HG03108 (cell line): ENCODE measurements around the gene IRGM.
"Not testable (repeated sequence)": the region's sequence is repeated elsewhere in the genome, so short reads cannot be mapped to it uniquely, and the experiment has no call there.

Experiments
- ATAC-seq: cut with Tn5 transposase; IDR thresholded peaks from one replicate; pipeline ENCODE4 v1.9.1; 2021; ENCODE audit warnings: moderate library complexity; ENCODE audit not compliant: unreplicated experiment

IRGM gene, protein sequence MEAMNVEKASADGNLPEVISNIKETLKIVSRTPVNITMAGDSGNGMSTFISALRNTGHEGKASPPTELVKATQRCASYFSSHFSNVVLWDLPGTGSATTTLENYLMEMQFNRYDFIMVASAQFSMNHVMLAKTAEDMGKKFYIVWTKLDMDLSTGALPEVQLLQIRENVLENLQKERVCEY

DNA sequence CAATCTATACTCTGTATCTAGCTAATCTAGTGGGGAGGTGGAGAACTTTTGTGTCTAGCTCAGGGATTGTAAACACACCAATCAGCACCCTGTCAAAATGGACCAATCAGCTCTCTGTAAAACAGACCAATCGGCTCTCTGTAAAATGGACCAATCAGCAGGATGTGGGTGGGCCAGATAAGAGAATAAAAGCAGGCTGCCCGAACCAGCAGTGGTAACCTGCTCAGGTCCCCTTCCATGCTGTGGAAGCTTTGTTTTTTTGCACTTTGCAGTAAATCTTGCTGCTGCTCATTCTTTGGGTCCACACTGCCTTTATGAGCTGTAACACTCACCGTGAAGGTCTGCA, at the start of gene IRGM:
IRGM (plus strand) TSS at position 214 of the 346 bp plus-strand sequence. CDS start 1,603 bp downstream, outside the sequence.
- ATAC-seq, result not testable (repeated sequence)

DNA sequence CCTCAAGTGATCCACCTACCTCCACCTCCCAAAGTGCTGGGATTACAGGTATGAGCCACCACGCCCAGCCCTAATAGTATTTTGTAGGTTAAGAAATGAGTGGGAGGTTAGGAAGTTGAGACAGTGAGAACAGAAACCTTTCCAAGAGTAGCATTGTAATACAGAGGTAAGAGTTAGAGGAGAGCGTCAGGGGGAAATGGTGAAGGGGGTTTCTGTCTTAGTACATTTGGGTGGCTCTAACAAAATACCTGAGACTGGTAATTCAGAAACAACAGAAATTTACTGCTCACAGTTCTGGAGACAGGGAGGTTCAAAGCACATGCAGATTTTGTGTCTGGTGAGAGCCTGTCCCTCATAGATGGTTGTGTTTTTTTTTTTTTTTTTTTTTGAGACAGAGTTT, 48.9 kb upstream of the IRGM start:
- no peak for ATAC-seq

DNA sequence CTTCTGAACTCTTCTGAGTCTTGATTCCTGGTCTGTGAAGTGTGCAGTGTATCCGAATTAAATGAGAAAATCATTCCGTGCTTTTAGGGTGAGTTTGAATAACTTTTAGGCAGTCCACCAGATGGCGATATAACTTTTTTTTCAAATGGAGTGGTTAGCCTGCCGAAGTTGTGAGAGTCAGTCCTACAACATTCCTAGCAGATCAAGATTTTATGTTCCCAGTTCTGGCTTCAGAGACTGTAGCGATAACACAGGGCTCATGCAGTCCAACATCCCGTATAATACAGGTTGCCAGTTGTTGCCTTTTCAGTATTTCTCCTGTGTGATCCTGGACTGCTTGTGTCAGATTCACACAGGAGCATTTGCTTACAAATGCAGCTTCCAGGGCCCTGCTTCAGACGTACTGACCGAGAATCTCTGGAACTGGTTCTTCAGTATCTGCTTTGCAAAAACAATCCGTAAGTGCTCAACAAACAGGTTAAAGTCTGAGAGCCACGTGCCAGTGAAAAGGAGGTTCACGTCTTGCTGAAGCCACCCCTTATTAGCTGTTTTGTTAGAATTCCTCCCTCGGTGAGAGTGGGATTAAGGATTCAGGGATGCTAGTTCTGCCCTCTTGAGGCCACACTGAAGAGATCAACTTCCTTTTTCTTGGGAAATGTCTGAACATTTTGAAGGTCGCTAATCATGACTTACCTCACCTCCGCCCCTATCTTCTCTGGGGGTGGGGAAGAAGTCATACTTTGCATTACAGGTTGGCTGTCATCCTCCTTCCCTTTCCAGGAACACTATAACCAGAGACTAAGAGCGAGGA, 45.0 kb upstream of the IRGM start:
- ATAC-seq, result peak; percentile 56

DNA sequence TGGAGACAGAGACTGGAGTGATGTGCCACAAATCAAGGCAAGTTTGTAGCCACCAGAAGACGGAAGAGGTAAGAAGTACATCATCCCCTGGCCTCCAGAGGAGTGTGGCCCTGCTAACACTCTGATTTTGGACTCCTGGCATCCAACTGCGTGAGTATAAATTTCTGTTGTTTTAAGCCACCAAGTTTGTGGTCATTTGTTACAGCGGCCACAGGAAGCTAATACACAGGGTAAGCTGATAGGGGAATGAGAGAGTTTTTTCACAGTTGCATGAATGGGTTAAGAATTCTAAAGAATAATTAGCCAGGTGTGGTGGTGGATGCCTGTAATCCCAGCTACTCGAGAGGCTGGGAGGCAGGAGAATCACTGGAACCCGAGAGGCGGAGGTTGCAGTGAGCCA, 41.9 kb upstream of the IRGM start:
- no peak for ATAC-seq

DNA sequence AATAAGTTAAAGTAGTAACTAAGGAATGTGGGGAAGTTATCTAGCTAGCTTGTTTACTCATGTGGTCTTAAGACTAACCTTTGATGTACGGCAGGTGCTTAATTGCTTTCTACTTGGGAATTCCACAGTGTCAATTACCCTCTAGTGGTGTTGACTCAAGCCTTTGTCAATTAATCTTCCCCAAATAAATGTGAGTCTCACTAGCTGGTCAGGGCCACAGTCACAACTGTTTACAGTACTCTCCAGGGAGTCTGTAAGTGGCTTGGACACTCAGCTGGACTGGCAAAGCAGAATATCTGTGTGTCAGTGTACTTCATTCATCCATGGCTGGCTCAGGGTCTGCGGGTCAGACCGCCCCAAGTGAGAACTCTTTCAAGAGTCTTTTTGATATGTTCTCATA, 37.0 kb upstream of the IRGM start:
- no peak for ATAC-seq

DNA sequence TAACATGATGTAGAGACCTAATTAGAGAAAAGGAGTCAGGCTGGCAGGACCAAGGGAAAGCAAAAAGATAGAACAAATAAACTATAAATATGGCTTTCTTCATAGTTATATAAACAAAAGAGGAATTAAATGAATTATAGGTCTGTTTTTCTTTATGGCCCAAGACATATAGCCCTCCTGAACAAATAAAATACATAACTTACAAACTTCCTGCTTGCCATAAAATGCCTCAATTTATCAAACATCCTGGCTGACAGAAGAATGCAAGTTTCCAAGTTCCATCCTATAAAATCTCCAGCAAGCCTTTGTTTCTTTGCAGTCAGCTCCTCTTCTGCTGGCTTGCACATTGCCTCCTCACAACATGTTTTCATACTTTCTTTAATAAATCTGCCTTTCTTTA, 31.3 kb upstream of the IRGM start:
- no peak for ATAC-seq

DNA sequence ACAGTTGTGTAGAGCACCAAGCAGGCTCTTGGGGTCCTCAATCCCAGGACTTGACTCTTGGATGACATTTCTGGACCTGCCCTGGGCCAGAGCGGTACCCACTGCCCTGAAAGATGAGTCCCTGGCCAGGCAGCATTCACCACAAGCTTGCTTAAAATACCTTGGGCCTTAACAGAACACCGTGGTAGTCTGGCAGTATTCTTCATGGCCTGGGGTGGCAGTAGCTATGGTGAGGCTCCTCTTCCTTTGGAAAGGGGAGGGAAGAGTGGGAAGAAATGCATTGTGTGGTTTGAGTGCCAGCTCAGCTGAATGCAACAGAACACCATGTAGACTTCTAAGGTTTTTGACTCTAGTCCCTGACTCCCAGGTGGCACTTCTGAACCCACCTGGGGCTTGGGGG, 29.4 kb upstream of the IRGM start:
- no peak for ATAC-seq

DNA sequence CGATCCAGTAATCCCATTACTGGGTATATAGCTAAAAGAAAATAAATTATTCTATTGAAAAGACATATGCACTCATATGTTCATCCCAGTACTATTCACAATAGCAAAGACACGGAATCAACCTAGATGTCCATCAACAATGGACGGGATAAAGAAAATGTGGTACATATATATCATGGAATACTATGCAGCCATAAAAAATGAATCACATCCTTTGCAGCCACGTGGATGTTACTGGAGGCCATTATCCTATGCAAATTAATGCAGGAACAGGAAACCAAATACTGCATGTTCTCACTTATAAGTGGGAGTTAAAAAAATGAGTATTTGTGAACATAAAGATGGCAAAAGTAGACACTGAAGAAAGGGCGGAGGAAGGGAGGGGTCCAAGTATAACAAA, 16.6 kb upstream of the IRGM start:
- ATAC-seq, result no peak

DNA sequence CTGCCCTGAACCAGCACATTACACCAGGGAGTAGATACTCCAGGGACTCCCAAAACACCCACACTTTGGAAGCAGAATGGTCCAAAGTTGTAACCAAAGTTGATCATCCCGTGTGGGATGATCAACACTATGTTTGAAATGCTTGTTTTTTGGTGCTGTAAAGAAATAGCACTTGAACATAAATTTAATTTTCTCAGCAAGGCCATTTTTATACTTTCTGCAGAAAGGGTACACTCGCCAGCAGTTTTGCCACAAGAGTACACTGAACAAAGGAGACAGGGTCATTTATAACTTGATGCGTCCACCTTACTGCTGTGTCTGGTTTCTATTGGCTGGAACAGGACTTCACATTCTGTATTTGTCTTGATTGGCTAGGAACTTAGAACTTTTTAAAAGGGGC, 14.5 kb upstream of the IRGM start:
- not testable (repeated sequence) for ATAC-seq

DNA sequence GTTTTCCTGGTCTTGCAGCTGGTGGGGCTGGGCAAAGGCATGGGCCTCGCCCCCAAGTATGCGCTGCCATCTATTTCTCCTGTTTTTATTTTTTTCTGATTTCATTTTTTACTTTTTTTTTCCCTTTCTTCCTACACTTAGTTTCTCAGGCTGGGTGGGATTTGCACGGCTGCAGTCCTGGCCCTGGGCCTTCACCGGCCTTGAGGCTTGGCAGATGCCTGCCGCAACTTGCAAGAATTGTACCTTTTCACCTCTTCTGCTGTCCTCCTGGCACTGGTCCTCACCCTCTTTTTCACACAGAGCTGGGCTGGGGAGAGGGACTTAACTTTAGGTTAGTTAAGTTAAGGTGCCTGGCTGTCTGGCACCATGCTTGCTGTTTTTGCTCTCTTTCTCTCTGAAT, 10.3 kb upstream of the IRGM start:
- no peak for ATAC-seq

DNA sequence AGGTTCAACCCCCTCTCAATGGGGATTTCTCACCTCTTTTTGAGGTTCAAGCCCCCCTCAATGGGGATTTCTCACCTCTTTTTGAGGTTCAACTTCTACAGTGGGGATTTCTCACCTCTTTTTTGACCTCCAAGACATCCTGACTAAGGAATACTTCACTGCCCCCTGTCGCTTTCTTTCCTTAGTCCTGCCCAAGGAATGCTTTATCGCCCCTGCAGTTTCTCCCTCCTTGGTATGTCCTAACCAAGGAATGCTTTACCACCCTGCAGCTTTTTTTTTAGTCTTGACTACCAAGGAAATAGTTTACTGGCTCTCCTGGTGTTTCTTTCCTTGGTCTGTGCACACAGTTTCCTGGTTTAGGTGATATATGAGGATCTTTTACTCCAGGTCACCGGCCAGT, 9.6 kb upstream of the IRGM start:
- ATAC-seq, result no peak

DNA sequence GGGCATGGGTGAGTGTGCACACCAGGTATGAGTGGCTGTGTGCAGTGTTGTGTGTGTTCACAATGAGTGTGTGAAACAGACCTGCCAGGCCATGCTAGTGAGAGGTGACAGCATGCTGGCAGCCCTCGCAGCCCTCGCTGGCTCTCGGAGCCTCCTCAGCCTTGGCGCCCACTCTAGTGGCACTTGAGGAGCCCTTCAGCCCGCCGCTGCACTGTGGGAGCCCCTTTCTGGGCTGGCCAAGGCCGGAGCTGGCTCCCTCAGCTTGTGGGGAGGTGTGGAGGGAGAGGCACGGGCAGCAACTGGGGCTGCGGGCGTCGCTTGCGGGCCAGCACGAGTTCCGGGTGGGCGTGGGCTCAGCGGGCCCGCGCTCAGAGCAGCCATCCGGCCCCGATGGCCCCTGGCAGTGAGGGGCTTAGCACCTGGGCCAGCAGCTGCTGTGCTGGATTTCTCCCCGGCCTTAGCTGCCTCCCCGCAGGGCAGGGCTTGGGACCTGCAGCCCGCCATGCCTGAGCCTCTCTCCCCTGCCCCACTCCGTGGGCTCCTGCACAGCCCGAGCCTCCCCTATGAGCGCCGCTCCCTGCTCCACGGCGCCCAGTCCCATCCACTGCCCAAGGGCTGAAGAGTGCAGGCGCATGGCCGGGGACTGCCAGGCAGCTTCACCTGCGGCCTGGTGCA, 999 bp upstream of the IRGM start:
- not testable (repeated sequence) for ATAC-seq

DNA sequence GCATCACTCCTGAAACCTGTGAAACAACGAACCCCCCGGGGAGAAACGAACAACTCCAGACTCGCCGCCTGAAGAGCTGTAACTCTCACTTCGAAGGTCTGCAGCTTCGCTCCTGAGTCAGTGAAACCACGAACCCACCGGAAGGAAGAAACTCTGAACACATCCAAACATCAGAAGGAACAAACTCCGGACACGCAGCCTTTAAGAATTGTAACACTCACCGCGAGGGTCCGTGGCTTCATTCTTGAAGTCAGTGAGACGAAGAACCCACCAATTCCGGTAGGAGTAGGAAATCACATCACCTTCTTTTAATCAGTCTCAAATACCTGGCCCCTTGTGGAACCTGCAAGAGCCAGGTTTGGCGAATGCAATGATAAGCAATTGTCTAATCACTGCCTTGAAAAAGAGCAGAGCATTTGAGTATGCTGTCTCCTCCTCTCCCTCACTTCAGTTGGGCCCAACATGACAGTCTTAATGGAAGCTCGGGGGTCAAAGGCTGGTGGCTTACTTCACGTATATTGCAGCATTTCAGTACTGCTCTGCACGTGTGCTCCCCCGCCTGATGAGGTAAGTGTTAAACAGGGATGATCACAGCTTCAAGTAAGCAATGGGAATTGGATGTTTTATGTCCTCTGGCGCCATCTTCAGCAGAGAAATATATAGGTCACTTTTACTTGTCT, 473 bp downstream of the IRGM start:
- ATAC-seq, result peak; percentile 90

DNA sequence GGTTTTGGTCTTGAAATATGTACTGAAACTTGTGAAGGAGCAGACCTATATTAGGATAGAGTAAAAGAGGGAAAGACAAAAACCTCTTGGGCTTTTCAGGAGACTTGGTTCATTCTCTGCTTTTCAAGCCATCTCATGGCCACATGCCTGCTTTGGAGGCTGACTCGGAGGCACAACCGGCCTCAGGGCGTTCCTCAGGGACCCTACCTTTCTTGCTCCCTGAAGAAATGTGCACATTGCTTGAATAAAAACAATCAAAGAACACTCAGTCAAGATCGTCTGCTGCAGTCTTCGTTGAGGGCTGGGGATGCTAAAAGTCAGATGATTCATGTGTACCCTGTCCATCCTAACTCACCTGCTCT, 994 bp downstream of the IRGM start:
- ATAC-seq, result peak; percentile 8

DNA sequence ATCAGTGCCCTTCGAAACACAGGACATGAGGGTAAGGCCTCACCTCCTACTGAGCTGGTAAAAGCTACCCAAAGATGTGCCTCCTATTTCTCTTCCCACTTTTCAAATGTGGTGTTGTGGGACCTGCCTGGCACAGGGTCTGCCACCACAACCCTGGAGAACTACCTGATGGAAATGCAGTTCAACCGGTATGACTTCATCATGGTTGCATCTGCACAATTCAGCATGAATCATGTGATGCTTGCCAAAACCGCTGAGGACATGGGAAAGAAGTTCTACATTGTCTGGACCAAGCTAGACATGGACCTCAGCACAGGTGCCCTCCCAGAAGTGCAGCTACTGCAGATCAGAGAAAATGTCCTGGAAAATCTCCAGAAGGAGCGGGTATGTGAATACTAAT, 1.9 kb downstream of the IRGM start:
- ATAC-seq, result no peak

DNA sequence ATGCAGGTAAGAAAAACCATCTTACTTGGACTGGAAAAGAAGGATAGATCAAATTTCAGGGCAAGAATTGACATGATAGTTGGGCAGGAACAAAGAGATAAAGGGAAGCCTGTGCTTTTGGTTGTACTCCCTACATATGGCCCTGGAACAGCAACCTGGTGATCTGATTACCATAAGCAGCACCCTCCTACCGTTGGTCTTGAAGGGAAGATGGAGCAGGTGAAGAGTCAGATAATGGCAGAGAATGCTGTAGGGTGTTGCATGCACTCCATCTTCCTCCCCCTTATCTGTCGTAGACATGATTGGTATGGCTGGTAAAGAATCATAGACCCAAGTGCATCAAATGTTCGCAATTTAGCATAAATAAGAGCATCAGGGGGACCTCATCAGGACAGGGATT, 4.7 kb downstream of the IRGM start:
- ATAC-seq, result no peak

DNA sequence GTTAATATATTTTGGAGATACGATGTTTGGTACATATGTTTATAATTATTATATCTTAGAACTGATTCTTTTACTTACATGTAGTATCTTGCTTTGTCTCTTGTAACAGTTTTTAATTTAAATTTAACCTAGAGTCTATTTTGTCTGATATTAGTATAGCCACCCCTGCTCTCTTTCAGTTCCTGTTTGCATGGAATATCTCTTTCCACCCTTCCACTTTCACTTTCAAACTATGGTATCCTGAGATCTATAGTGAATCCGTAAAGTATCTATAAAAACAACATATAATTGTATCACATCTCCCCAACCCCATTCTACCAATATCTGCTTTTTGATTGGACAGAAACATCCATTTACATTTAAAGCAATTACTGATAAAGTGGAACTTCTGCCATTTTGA, 7.2 kb downstream of the IRGM start:
- no peak for ATAC-seq

DNA sequence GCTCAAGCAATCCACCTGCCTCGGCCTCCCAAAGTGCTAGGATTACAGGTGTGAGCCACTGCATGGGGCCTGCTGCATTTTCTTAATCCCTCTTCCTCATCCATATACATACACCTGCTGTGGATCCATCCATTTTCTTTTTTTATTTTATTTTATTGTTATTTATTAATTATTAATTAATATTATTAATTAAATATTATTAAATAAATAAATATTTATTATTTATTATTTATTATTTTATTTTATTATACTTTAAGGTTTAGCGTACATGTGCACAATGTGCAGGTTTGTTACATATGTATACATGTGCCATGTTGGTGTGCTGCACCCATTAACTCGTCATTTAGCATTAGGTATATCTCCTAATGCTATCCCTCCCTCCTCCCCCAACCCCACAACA, 10.4 kb downstream of the IRGM start:
- ATAC-seq, result not testable (repeated sequence)

DNA sequence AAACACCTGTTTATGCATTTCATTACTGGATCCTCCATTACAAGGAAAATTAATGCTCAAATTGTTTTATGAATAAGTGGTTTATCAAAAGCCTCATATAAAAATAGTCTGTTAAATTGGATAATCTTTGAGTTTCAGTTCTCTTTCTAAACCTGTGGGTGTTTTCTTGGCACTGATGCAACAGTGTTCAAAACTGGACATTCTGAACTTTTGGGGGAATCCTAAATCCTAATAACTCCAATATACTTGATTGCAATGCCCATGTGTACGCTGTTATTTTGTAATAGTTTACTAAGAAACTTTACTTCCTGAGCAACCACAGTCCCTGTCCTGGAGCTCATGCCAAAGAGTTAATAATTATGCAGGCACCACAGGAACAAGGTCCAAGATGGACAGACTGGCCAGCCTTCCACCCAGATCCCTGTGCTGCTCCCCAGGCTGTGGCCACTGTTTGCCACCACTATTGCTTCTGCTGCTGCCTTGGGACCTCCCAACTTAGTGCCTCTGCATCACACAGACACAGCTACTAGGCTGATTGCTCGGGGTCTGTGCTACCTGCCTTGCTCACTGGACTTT, 14.0 kb downstream of the IRGM start:
- ATAC-seq, result no peak

DNA sequence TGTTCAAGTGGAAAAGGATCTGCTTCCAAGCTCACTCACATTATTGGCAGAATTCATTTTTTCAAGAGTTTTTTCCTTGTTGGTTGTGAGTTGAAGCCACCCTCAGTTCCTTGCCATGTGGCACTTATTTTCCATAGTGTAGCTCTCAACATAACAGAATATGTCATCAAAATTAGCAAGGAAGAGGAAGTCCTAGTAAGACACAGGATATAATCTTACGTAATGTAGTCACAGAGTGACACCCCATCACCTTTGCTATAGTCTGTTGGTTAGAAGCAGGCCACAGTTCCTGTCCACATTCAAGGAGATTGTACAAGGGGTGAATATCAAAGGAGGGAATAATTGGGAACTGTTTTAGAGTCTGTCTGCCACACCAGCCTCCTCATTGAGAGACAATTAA, 15.7 kb downstream of the IRGM start:
- no peak for ATAC-seq

DNA sequence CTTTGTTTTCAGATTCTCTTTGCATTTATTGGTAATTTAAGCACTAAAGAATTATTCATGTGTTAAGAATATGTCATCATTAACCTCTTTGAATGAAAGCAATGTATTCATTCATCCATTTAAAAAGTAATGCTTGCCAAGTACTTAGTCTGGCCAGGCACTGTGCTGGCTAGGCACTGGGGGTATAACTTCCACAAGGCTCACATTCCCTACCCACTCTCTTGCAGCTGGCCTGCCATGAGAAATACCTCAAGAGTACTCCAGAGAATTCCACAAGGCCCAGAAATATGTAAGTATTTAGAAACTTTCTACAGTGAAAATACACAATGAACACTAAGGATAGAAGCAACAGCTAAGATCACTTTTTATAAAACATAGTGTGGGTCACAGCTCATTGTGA, 33.0 kb downstream of the IRGM start:
- ATAC-seq, result no peak
